22Rv1 (cell line): ENCODE results near the gene SLC9A9.

ENCODE experiments used
- CTCF ChIP-seq: fragments of 450-650 bp; IDR thresholded peaks from 2 replicates; pipeline ENCODE4 v1.5.1; 2017; ENCODE audit warnings: mild to moderate bottlenecking
- ZFX ChIP-seq: fragments of 450-650 bp; IDR thresholded peaks from 2 replicates; pipeline ENCODE4 v1.6.1; 2017; ENCODE audit warnings: antibody characterized with exemption, borderline replicate concordance

GRCh38 chr3:143450632-143451031 lies 397.6 kb downstream of the SLC9A9 start:
- TF ChIP-seq CTCF (no peak), ZFX (no peak)
